Astrocyte of the spinal cord (primary cell): ENCODE data around the gene ZNF677.
"Not testable (repeated sequence)": the region's sequence is repeated elsewhere in the genome, so short reads cannot be mapped to it uniquely, and the experiment has no call there.

Source experiments
- DNase-seq: peaks from one replicate; pipeline ENCODE4 v3.0.0; 2011; ENCODE audit warnings: low read depth, low spot score
- H3K4me3 ChIP-seq: 2 replicates; pipeline ENCODE4 v1.5.1; 2011; ENCODE audit warnings: low read depth, mild to moderate bottlenecking, low read length, moderate library complexity
- CTCF ChIP-seq: IDR thresholded peaks from 2 replicates; pipeline ENCODE4 v1.5.1; 2012; ENCODE audit warnings: low read depth, mild to moderate bottlenecking, low read length, inconsistent platforms
- in situ Hi-C: cut with HindIII; loops from 2 replicates; pipeline ENCODE4 v1.10.0; 2017; ENCODE audit warnings: low sequenced_read_pairs

ZNF677 gene

GRCh38 chr19:53190253-53190652 lies 64.4 kb downstream of the ZNF677 start:
- no peak for DNase-seq
- in situ Hi-C loops: no loop called here
- no peak overlapping the region for H3K4me3 ChIP-seq
- no peak for TF ChIP-seq CTCF

DNA sequence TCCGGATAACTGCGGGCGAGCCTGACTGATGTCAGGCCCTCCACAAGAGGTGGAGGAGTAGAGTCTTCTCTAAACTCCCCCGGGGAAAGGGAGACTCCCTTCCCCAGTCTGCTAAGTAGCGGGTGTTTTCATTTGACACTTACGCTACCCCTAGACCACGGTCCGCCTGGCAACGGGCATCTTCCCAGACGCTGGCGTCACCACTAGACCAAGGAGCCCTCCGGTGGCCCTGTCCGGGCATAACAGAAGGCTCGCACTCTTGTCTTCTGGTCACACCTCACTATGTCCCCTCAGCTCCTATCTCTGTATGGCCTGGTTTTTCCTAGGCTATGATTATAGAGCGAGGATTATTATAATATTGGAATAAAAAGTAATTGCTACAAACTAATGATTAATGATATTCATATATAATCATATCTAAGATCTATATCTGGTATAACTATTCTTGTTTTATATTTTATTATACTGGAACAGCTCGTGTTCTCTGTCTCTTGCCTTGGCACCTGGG lies 64.9 kb downstream of the ZNF677 start:
- DNase-seq, H3K4me3 ChIP-seq, in situ Hi-C loops: not testable (repeated sequence)
